GM06990 (cell line): ENCODE results near the gene RBPMS2.

Experiments used
- DNase-seq: peaks from one replicate; pipeline ENCODE4 v3.0.0-alpha.2; 2011; ENCODE audit not compliant: insufficient read length; ENCODE audit errors: extremely low read depth
- H3K27me3 ChIP-seq: replicated peaks from 2 replicates; pipeline ENCODE4 v1.6.0; 2011; ENCODE audit warnings: low read length; ENCODE audit not compliant: control insufficient read depth, insufficient read depth
- H3K36me3 ChIP-seq: 2 replicates; pipeline ENCODE4 v1.5.1; 2011; ENCODE audit warnings: low read length; ENCODE audit not compliant: control insufficient read depth, insufficient read depth
- H3K4me3 ChIP-seq: replicated peaks from 2 replicates; pipeline ENCODE4 v1.5.1; 2011; ENCODE audit warnings: low read depth, mild to moderate bottlenecking, control low read depth, low read length
- CTCF ChIP-seq: IDR thresholded peaks from 2 replicates; pipeline ENCODE4 v1.5.1; 2011; ENCODE audit warnings: low read length, control low read depth, mild to moderate bottlenecking, inconsistent platforms; ENCODE audit not compliant: insufficient read depth, poor library complexity, severe bottlenecking

Gene RBPMS2

GRCh38 chr15:64749167-64749566 is 26.2 kb downstream of the RBPMS2 start:
- Histone ChIP-seq H3K36me3 (no peaks in the 10 kb centered on the region), H3K27me3 (no peaks in the 10 kb centered on the region; the same call in none of the 2 replicates), H3K4me3 (no peak overlapping the region)
- DNase-seq: no peak
- no peak for TF ChIP-seq CTCF

- TF ChIP-seq CTCF: no peak
- DNase-seq: no peak
- Histone ChIP-seq H3K4me3 (no peak overlapping the region), H3K36me3 (no peaks in the 10 kb centered on the region), H3K27me3 (no peaks in the 10 kb centered on the region; the same call in none of the 2 replicates)
Observed at GRCh38 chr15:64748251-64748650, 27.1 kb downstream of the RBPMS2 start.

- Histone ChIP-seq H3K27me3 (no peaks in the 10 kb centered on the region; the same call in none of the 2 replicates), H3K36me3 (no peaks in the 10 kb centered on the region), H3K4me3 (no peak overlapping the region)
- no peak for DNase-seq
- TF ChIP-seq CTCF: no peak
Observed at GRCh38 chr15:64747578-64747977, 27.8 kb downstream of the RBPMS2 start.

GRCh38 chr15:64746921-64747320 is 28.5 kb downstream of the RBPMS2 start:
- no peak for TF ChIP-seq CTCF
- no peaks in the 10 kb centered on the region for H3K36me3 ChIP-seq
- no peak overlapping the region for H3K4me3 ChIP-seq
- no peaks in the 10 kb centered on the region; the same call in none of the 2 replicates for H3K27me3 ChIP-seq
- no peak for DNase-seq

- no peaks in the 10 kb centered on the region for H3K36me3 ChIP-seq
- TF ChIP-seq CTCF: no peak
- H3K27me3 ChIP-seq: no peaks in the 10 kb centered on the region; the same call in none of the 2 replicates
- H3K4me3 ChIP-seq: no peak overlapping the region
- DNase-seq: no peak
Observed at GRCh38 chr15:64746356-64746755, 29.0 kb downstream of the RBPMS2 start.

GRCh38 chr15:64743691-64744090 is 31.7 kb downstream of the RBPMS2 start:
- DNase-seq: no peak
- Histone ChIP-seq H3K36me3 (no peaks in the 10 kb centered on the region), H3K4me3 (no peak overlapping the region), H3K27me3 (no peaks in the 10 kb centered on the region; the same call in 1 of the 2 replicates)
- no peak for TF ChIP-seq CTCF
